NCI-H1092 (cell line): ENCODE results near the gene LUZP2.
"Not testable (repeated sequence)": the region's sequence is repeated elsewhere in the genome, so short reads cannot be mapped to it uniquely, and the experiment has no call there.

Experiments used
- DNase-seq: peaks from one replicate; lab custom pipeline; 2025; lab: John Stamatoyannopoulos, UW

The LUZP2 gene

GRCh38 chr11:24900960-24901549, 404.2 kb downstream of the LUZP2 start:
- no peak for DNase-seq

- no peak for DNase-seq
Measured at GRCh38 chr11:24903555-24903954, 406.7 kb downstream of the LUZP2 start.

GRCh38 chr11:24925091-24925490, 428.2 kb downstream of the LUZP2 start:
- no peak for DNase-seq

GRCh38 chr11:24932110-24933000, 435.5 kb downstream of the LUZP2 start:
- DNase-seq, result no peak

- no peak for DNase-seq
Measured at GRCh38 chr11:24934733-24935439, 438.0 kb downstream of the LUZP2 start.

GRCh38 chr11:24944891-24945290, 448.0 kb downstream of the LUZP2 start:
- no peak for DNase-seq

- DNase-seq, result no peak
Measured at GRCh38 chr11:24949406-24949805, 452.6 kb downstream of the LUZP2 start.

GRCh38 chr11:24963852-24964251, 467.0 kb downstream of the LUZP2 start:
- no peak for DNase-seq

- DNase-seq, result no peak
Measured at GRCh38 chr11:24965748-24966147, 468.9 kb downstream of the LUZP2 start.

GRCh38 chr11:24993903-24994302, 497.1 kb downstream of the LUZP2 start:
- DNase-seq, result not testable (repeated sequence)

GRCh38 chr11:24999929-25000328, 503.1 kb downstream of the LUZP2 start:
- not testable (repeated sequence) for DNase-seq

- DNase-seq, result no peak
Measured at GRCh38 chr11:25037431-25037830, 540.6 kb downstream of the LUZP2 start.

- no peak for DNase-seq
Measured at GRCh38 chr11:25038131-25038530, 541.3 kb downstream of the LUZP2 start.

GRCh38 chr11:25039165-25039564, 542.3 kb downstream of the LUZP2 start:
- DNase-seq, result no peak

- no peak for DNase-seq
Measured at GRCh38 chr11:25048632-25049031, 551.8 kb downstream of the LUZP2 start.

- DNase-seq, result no peak
Measured at GRCh38 chr11:25052844-25053243, 556.0 kb downstream of the LUZP2 start.

- no peak for DNase-seq
Measured at GRCh38 chr11:25057861-25058260, 561.0 kb downstream of the LUZP2 start.

- no peak for DNase-seq
Measured at GRCh38 chr11:25065746-25066145, 568.9 kb downstream of the LUZP2 start.

GRCh38 chr11:25066706-25067105, 569.9 kb downstream of the LUZP2 start:
- DNase-seq, result no peak

GRCh38 chr11:25068451-25068850, 571.6 kb downstream of the LUZP2 start:
- no peak for DNase-seq

- no peak for DNase-seq
Measured at GRCh38 chr11:25094085-25094802, 597.4 kb downstream of the LUZP2 start.

- DNase-seq, result no peak
Measured at GRCh38 chr11:25119416-25119815, 622.6 kb downstream of the LUZP2 start.
